NOMO-1 treated with dmso at 0.1 percent for 144 hours (cell line): Measurements from ENCODE around the gene GRIN1.

Source experiments
- DNase-seq: peaks from one replicate; lab custom pipeline; 2025; ENCODE audit not compliant: unreplicated experiment; lab: John Stamatoyannopoulos, UW

Gene GRIN1

DNA sequence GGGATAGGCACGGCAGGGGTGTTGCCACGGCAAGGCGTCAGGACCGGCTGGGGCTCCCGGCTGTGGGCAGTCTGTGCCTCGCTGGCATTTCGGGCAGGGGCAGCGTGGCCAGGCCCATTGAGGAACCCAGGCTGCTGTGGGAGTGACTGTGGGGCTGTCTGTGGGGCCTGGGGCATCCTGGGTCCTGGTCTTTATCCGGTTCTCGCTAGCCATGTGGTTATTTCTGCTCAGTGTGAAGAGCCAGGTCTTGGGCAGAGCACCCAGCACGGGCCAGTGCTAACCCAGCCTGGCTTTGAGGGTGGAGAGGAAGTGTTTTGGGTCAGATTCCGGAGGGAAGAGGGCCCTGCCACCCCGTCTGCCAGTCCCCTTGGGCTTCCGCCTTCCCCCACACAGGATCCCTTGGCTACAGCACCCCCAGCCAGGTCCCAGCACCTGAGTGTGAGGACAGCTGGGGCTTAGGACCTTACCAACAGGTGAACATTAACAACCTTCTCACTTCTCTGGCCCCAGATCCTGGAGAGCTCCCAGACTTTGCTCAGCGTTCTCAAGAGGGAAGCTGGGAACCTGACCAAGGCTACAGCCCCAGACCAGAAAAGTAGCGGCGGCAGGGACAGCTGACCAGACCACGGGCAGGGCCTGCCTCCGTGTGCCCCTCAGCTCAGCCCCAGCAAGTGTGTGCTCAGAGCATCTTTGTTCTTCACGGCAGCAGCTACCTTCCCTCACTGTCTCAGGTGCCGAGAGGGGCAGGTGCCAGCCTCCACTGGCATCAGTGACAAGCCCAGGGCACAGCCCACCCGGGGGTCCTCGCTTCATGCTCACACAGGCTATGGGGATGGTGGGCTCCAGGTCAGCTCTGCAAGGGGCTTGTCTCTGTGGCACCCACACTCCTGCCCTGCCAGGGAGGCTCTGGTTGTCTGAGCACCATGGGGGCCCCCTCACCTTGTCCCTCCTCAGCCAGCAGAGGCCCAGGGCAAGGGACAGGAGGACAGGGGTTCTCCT, 50.6 kb downstream of the GRIN1 start:
- no peak for DNase-seq

DNA sequence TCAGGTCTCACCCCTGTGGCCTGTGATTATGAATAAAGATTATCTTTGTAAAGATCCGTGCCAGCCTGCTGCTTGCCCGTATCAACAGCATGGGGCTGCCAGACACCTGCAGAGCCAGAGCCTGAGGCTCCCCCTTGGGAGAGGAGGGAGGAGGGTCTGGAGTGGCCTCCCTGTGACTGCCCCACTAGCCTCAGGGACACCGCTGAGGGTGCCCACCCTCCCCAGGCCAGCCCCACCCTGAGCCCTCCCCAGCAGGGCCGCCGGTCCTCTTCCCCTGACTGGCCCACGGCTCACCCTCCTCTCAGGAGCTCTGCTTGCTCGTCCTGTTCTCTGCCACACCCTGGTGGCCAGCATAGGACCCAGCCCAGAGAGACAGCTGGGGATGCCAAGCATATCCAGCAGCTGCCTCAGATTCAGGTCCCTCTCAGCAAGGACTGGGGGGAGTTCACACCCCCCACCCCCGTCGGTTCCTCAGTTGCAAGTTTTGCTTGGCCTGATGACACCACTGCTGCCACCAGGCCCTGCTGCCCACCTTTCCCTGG, 51.4 kb downstream of the GRIN1 start:
- no peak for DNase-seq

DNA sequence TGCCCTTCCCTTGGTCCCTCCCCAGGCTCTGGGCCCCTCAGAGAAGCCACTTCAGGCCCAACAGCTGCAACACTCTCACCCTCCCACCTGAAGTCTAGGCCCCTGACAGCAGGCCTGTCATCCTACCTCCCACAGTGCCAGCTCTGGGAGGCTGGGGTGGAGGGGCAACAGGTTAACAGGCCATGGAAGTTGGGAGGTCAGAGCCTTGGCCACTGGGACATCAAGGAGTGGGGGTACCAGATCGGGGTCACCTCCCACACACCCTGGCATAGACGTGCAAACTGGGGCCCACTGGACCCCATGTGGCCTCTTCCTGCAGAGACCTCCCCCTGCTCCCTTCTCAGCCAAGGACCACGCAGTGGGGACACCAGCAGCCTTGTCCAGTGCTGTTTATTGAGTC, 52.3 kb downstream of the GRIN1 start:
- DNase-seq, result no peak

DNA sequence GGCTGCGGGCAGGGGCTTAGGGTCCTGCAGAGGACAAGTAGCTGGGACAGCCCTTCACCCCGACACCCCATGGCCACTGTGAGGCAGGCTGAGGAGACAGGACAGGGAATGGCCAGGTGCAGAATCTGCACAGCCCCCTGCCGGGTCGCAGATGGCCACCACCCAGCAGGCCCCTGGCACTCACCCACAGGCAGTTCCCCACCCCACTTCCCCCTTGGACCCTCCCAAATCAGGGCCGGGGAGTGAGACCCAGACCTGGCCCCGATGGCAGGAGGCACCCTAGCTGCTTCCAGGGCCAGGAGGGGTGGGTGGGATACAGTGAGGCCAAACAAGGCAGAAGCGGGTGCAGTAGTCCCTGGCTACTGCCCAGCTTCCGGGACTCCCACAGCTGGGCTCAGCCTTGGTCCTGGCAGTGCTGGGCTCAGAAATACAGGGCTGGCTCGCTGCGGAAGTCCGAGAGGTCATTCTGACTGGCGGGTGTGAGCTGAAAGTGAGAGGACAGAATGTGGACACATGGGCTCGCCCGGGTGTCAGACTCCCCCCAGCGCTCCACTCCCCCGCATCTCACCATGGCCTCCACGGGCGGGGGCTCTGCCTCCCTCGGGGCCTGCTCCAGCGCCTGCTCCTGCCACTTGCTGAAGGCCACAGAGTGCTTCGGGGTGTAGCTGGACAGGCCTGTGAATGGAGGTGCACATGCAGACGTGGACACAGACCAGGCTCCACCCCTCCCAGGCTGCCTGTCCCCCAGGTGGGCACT, 52.9 kb downstream of the GRIN1 start:
- DNase-seq, result no peak

DNA sequence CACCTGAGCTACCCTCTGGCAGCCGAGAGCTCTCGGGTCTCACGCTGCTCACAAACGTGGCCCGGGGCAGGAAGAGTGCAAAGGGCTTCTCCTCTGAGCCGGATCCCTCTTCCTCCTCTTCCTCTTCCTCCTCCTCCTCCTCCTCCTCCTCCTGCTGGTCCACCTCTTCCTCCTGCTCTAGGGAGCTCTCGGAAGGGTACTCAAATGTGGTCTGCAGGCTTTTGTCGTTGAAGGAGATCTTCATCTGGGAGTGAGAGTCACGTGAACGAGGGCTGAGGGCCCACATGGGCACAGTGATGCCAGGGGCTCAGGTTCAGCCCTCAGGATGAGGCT, 53.5 kb downstream of the GRIN1 start:
- DNase-seq, result no peak

DNA sequence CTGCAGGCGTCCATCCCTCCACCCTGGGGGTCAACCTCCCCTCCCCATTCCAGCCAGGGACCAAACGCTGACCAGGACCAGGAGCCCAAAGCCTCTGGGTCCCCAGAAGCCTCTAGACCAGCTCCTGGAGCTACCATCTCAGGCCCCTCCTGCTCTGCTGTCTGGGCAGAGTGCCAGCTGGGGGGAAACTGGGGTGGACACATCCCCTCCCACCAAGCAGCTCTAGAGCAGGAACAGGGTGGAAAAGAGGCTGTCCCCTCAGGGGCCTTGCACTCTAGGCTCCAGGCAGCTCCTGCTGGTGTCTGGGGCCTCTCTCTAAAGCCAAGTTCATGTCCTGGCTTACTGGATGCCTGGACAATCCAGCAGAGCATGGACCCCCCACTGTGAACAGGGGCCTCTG, 53.9 kb downstream of the GRIN1 start:
- no peak for DNase-seq

DNA sequence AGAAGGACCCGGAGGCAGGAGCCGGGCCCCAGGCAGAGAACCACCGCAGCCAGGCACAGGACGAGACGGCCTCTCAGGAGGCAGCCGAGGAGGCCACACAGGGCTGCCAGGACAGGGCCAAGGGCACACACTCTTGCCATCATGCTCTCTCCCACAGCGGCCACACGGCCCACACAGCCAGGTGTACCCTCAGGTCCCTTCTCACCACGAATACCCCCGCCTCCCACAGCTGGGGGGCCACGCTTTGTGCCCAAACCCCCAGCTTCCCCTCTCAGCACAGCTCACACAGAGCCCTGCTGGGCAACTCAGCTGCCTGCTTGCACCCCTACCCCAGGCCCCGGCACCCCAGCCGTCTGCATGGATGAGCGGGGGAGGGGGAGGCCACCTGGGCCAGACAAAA, 54.8 kb downstream of the GRIN1 start:
- DNase-seq, result no peak

DNA sequence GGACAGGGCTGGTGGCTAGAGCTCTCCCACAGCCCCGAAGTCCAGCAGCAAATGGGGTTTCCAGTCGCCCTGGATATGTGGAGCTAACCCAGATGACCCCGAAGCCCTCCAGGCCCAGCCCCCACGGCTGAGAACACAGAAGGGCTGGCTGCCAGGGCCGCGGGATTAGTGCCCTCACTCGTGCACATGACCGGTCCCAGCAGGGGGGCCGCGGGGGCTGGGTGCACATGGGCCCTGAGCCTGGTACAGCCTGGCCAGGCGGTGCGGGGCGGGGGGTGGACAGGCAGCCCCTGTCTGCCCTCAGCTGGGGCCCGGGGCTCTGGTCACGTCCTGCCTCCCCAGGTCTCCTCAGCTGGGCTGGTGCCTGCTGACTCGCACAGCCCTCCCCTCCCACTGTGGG, 55.4 kb downstream of the GRIN1 start:
- DNase-seq, result no peak

DNA sequence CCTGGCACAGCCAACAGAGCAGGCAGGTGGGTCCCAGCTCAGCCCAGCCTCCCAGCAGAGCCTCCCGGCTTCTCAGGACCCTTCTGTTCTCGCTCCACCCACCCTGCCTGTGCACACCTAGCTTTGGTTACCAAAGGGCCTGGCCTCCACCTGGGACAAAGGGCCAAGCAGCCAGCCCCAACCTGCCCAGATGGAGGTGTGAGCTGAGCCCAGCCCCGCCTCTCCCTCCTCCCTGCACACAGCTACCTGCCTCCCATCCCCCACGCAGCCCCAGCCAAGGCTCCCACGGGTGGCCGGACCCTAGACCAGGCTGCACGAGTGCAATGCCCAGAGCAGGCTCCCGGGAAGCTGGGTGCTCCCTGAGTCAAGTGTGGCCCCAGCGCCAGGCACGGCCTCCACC, 56.0 kb downstream of the GRIN1 start:
- no peak for DNase-seq

DNA sequence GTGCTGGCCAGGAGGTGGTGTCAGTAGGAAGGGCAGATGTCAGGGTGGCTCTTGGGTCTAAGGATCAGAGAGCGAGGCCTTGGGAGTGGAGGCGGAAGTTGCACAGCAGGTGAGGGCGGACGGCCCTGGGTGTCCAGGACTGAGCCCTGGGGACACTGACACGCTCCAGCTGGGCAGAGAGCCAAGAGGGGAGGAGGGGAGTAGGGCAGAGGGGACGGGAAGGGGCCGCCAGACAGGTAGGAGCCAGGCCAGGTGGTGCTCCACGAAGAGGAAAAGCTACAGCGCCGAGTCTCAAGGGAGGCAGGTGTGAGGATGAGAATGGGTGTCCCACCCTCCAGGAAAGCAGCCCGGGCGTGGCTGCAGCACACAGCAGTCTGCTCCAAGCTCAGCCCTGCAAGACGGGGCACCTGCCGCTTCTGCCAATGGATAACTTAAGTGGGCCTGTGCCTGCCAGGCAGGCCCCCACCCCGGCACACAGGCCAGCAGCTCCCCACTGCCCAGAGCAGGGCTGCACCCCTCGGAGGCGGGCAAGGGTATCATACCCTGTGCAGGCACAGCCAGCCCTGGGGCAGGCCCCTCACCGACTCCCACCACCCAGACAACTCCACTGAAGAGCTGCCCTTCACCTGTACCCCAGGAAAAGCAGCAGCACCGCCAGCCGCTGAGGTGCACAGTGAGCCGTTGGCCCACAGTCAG, 56.7 kb downstream of the GRIN1 start:
- no peak for DNase-seq

DNA sequence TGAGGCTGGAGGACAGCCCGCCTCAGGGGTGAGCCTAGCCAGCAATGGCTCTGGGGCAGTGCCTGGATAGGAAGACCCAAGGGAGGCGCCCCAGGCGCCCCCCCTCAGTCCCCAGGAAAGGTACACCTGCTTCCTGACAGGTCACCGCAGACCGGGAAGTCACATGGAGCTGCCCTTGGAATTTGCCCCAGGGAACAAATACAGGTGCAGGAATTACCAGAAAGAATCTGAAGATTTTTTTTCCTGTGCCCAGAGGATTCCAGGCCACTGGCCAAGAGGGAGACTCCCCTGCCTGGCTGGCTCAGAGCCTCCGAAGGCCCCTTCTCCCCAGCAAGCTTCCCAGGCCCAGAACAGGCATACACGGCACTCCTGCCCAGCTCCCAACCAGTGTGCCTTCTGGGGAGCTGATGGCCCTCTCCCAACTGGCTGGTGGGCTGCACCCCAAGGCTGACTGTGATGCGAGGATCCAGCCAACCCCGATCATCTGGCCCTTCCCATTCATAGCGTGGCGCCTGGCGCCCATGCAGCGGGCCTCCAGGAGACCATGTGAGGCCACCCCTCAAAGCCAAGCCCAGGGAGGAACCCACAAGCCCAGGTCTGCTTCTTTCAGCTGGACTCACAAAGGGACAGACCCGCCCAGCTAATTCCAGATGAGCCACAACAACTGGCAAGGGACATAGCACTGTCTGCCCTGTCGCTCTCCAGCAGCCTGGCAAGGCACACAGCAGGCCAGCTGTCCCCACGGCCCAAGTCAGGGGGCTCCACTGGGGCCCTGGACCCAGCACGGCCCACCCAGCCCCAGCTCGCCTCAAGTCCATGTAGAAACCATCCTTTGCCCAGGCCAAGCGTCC, 59.3 kb downstream of the GRIN1 start:
- no peak for DNase-seq

DNA sequence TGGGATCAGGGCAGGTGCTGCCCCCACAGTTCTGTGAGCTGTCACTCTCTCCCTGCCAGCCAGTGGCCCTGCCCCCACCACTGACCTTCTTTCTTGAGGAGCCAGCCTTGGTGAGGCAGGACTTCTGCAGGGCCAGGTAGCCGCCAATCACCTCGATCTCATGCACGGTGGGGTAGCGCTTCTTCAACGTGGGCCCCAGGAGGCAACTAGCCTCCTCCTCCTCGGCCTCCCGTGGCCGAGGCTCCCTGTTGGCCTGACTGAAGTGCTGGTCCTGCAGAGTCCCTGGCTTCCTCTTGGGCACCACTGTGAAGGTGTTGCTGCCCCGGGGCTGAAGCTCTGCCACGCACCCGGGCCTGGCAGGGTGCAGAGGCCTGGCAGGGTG, 59.9 kb downstream of the GRIN1 start:
- no peak for DNase-seq

DNA sequence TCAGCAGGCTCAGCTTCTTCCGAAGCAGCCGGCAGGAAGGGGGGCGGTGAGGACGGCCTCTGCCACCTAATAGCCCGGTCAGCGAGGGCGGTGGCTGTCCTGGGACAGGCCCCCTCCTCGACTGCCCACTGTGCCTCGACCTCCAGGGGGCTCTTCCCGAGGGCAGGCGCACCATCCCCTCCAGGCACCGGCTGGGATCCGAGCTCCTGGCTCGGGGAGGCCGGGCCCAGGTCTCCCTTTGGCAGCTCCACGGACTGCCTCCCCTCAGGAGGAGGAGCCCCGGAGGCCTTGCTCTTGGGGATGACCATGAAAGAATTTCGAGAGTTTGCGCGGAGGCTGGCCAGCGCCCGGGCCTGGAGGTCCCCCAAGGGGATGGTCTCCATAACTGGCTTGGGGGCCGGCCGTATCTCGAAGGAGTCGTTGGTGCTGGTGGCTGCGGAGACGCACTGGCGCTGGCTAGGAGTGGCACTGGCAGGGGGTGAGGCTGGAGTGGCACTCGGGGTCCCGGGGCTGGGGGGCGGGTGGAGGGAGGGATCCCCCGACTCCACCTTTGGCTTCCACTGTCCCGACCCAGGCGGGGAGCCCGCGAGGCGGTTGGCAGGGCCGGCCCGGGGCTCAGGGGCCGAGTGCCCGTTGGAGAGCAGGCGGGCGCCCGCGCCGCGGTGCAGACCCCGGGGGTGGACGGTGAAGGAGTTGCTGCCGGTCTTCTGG, 60.6 kb downstream of the GRIN1 start:
- DNase-seq, result no peak

DNA sequence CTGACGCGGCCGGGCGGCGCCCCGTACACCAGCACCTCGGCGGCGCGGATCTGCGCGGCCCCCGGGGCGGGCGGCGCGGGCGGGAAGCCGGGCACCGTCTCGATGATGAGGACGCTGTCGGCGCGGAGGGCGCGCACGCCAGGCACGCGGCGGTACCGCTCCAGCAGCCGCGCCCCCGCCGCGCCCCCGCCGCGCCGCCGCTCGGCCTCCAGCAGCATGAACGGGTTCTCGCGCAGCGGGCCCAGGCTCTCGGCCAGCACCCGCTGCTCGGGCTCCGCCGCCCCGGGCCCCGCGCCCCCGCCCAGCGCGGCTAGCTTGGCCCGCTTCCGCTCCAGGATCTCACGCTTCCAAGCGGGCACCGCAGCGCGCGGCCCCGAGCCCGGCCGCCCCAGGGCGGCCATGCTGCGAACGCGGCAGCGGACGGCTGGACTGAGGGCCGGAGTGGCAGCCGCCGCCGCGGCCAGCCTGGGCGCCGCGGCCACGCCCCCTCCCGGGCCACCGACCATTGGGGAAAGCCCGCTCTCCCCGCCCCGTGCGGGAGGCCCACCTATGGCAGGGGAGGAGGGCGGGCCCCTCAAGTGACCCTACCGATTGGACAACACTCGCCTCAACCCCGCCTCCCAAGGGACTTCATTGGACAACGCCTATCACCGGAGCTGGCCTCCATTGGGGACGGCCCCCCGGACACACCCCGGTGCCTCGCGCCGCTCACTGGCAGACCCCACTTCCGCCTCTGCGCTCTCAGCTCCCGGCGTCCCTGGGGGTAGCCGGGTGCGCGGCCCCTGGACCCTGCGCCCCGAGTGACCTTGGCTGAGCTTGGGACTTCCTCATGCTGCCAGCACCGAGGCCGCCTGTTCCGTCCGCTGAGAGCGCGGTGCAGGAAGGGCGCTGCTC, 61.6 kb downstream of the GRIN1 start, which contains the start of gene TPRN:
TPRN (minus strand) TSS at position 431 of the 894 bp plus-strand sequence; CDS start at position 401, 30 bp downstream.
- DNase-seq, result peak; percentile 100

DNA sequence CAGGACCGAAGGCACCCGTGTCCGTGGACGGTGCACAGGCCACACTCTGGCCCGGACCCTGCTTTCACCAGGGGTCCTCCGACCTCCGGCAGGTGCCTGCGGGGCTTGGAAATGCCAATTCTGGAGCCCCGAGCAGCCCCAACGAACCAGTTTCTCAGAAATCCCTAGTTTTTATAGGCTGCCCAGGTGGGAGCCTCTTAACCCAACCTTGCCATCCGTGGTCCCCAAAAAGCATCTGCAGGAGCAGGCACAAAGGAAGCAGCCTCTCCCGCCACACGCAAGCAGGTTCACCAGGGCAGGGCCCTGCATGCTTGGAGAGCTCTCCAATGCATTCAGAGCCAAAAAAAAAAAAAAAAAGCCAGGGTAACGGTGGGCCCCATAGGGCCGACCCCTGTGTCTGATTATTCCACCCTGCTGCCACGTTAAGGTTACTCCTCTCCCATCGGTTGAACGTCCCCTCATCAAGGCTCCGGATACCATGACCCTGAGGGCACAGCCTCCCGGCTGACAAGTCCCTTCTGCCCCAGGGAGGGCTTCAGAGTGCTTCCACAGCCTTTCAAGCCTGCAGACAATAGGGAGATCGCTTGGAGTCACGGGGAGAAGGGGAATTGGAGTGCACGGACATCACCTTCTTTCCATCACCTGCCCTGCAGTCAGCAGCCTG, 62.4 kb downstream of the GRIN1 start:
- DNase-seq, result no peak

DNA sequence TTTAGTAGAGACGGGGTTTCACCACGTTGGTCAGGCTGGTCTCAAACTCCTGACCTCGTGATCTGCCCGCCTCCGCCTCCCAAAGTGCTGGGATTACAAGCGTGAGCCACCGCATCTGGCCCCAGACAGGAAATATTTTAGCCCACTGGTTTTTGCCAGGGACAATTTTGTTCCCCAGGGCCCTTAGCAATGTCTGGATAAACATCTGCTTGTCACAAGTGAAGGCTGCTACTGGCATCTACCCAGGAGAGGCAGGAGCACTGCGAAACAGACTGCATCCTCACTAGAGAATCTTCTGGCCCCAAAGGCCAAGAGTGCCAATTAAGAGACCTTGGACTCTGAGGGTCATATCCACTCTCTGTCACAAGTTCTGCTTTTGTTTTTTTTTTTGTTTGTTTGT, 64.0 kb downstream of the GRIN1 start:
- DNase-seq, result no peak

DNA sequence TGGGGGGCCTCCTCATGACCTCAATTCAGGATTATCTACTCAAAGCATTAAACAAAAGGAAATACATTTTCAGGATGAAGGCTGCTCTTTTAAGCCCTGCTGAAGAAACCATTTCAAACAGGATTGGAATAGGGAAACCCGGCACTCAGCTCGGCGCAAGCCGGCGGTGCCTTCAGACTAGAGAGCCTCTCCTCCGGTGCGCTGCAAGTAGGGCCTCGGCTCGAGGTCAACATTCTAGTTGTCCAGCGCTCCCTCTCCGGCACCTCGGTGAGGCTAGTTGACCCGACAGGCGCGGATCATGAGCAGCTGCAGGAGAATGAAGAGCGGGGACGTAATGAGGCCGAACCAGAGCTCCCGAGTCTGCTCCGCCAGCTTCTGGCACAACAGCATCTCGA, 65.8 kb downstream of the GRIN1 start:
- DNase-seq, result no peak
